Measurements from ENCODE around the gene STIP1.

GRCh38 chr11:64244966-64245365 lies 59.0 kb downstream of the STIP1 start:
- TF ChIP-seq POLR2A (IDR thresholded peaks at IDR 0.05), result no peak
- TF ChIP-seq, protein P1, sequence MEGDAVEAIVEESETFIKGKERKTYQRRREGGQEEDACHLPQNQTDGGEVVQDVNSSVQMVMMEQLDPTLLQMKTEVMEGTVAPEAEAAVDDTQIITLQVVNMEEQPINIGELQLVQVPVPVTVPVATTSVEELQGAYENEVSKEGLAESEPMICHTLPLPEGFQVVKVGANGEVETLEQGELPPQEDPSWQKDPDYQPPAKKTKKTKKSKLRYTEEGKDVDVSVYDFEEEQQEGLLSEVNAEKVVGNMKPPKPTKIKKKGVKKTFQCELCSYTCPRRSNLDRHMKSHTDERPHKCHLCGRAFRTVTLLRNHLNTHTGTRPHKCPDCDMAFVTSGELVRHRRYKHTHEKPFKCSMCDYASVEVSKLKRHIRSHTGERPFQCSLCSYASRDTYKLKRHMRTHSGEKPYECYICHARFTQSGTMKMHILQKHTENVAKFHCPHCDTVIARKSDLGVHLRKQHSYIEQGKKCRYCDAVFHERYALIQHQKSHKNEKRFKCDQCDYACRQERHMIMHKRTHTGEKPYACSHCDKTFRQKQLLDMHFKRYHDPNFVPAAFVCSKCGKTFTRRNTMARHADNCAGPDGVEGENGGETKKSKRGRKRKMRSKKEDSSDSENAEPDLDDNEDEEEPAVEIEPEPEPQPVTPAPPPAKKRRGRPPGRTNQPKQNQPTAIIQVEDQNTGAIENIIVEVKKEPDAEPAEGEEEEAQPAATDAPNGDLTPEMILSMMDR (IDR thresholded peaks at IDR 0.05), result no peak

Measured in tibial nerve (tissue), 3 donors.